OCI-LY3 (cell line): ENCODE measurements around the gene MAGIX.

Experiments
- EZH2phosphoT487 ChIP-seq: fragments of 200-600 bp; shearing (Covaris generic); IDR thresholded peaks from 2 replicates; pipeline ENCODE4 v1.6.1; 2018; ENCODE audit warnings: antibody characterized with exemption, mixed run types, low read depth
- TF ChIP-seq, protein P1 (sequence below): fragments of 200-600, 300-600 bp; sonication (generic); IDR thresholded peaks from 2 replicates; pipeline ENCODE4 v1.5.1; 2014; ENCODE audit warnings: antibody characterized with exemption, low read length, low read depth

GRCh38 chrX:49187028-49187394, 24.5 kb downstream of the MAGIX start:
- TF ChIP-seq, protein P1, sequence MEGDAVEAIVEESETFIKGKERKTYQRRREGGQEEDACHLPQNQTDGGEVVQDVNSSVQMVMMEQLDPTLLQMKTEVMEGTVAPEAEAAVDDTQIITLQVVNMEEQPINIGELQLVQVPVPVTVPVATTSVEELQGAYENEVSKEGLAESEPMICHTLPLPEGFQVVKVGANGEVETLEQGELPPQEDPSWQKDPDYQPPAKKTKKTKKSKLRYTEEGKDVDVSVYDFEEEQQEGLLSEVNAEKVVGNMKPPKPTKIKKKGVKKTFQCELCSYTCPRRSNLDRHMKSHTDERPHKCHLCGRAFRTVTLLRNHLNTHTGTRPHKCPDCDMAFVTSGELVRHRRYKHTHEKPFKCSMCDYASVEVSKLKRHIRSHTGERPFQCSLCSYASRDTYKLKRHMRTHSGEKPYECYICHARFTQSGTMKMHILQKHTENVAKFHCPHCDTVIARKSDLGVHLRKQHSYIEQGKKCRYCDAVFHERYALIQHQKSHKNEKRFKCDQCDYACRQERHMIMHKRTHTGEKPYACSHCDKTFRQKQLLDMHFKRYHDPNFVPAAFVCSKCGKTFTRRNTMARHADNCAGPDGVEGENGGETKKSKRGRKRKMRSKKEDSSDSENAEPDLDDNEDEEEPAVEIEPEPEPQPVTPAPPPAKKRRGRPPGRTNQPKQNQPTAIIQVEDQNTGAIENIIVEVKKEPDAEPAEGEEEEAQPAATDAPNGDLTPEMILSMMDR, result no peak
- TF ChIP-seq EZH2phosphoT487, result no peak
